HL-60 (cell line): ENCODE measurements around the gene IPCEF1.

ENCODE experiments used
- POLR2AphosphoS5 ChIP-seq: IDR thresholded peaks from 2 replicates; pipeline ENCODE4 v1.6.1; 2012; ENCODE audit warnings: low read depth
- TF ChIP-seq, protein P1 (sequence below): IDR thresholded peaks from one replicate; pipeline ENCODE4 v1.5.1; 2011; ENCODE audit warnings: low read length, control low read depth, inconsistent platforms; ENCODE audit not compliant: insufficient read depth

DNA sequence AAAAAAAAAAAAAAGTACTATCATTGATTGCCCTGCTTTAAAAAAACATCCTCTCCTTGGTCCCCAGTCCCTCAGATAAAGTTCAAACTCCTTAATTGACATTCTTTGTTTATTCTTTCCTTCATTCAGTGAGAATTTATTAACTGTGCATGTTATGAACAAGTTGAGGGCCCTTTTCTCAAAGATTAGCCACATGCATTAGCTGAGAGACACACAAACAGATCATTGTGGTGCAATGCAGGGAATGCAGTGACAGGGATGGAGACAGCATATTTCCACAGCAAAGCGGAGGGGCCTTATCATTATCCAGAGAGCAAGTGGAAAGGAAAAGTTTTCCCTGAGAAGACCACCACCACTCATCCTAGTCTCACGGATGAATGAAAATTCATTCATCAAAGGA is 21.9 kb upstream of the IPCEF1 start:
- TF ChIP-seq POLR2AphosphoS5 = no peak
- TF ChIP-seq, protein P1, sequence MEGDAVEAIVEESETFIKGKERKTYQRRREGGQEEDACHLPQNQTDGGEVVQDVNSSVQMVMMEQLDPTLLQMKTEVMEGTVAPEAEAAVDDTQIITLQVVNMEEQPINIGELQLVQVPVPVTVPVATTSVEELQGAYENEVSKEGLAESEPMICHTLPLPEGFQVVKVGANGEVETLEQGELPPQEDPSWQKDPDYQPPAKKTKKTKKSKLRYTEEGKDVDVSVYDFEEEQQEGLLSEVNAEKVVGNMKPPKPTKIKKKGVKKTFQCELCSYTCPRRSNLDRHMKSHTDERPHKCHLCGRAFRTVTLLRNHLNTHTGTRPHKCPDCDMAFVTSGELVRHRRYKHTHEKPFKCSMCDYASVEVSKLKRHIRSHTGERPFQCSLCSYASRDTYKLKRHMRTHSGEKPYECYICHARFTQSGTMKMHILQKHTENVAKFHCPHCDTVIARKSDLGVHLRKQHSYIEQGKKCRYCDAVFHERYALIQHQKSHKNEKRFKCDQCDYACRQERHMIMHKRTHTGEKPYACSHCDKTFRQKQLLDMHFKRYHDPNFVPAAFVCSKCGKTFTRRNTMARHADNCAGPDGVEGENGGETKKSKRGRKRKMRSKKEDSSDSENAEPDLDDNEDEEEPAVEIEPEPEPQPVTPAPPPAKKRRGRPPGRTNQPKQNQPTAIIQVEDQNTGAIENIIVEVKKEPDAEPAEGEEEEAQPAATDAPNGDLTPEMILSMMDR = no peak
